HepG2 (cell line): ENCODE measurements around the gene CFAP61. TPM values are rescaled to one million over a fixed set of nuclear protein-coding genes. Genes with fewer than 3 reads are reported as not detected.
A peak's percentile ranks its signal among the peaks of the same experiment; 100 is the strongest.

ENCODE experiments used
- ATAC-seq: fragments of 200-7000 bp; cut with Tn5 transposase; 3 replicates; pipeline ENCODE4 v1.9.1; 2020; ENCODE audit warnings: mild to moderate bottlenecking, moderate library complexity
- BruUV-seq: library from RNA; stranded (reverse); fragments of 400-500 nt; replicated peaks from 2 replicates; lab custom pipeline; 2021; lab: Mats Ljungman, UMichigan
- CTCF ChIA-PET: fragments of 300-600 bp; formaldehyde crosslinking; extraction: SDS; loops from one replicate; lab custom pipeline; 2021; ENCODE audit warnings: low total read pairs, inconsistent platforms, low intra/inter-chr PET ratio; lab: Yijun Ruan, JAX
- POLR2A ChIA-PET: fragments of 350-600 bp; sonication (Branson Sonifier 250); formaldehyde crosslinking; loops from one replicate; lab custom pipeline; 2020; ENCODE audit warnings: antibody characterized with exemption, inconsistent platforms; lab: Yijun Ruan, JAX
- DNase-seq: peaks from one replicate; pipeline ENCODE4 v3.0.0-alpha.2; 2015; ENCODE audit warnings: low spot score
- FAIRE-seq: peaks from 3 replicates; lab custom pipeline; 2011; peaks lifted over from hg19 to GRCh38; lab: Jason Lieb, UNC
- H2AFZ ChIP-seq: one replicate; pipeline ENCODE4 v1.6.1; 2011; ENCODE audit warnings: low read length, inconsistent platforms
- H3K27ac ChIP-seq: fragments of 300-600 bp; 3 replicates; pipeline ENCODE4 v1.8.0; 2011; ENCODE audit warnings: mixed run types, mild to moderate bottlenecking, mixed read lengths, low read length, inconsistent platforms; ENCODE audit not compliant: insufficient read depth; ENCODE audit errors: extremely low read length
- H3K27me3 ChIP-seq, 2 experiments: fragments of 200-600 bp in 1 of 2; 2 replicates in 1 of 2; 3 replicates in 1 of 2; pipeline versions ENCODE4 v1.6.0 to v1.8.0; 2011; ENCODE audit warnings: low read length in 2 of 2, mild to moderate bottlenecking in 2 of 2, moderate library complexity in 2 of 2, inconsistent platforms in 1 of 2; ENCODE audit not compliant: insufficient read depth in 2 of 2, control insufficient read depth in 1 of 2
- H3K36me3 ChIP-seq, 2 experiments: fragments of 200-600 bp in 1 of 2; replicated peaks in 1 of 2; 2 replicates in 1 of 2; 3 replicates in 1 of 2; pipeline versions ENCODE4 v1.5.1 to v1.8.0; 2011; ENCODE audit warnings: low read length in 2 of 2, inconsistent platforms in 1 of 2; ENCODE audit not compliant: insufficient read depth in 2 of 2, control insufficient read depth in 1 of 2
- H3K4me1 ChIP-seq: 2 replicates; pipeline ENCODE4 v1.5.1; 2012; ENCODE audit warnings: low read length, inconsistent platforms; ENCODE audit not compliant: insufficient read depth
- H3K4me2 ChIP-seq: 2 replicates; pipeline ENCODE4 v1.6.0; 2011; ENCODE audit warnings: low read depth, low read length, inconsistent platforms
- H3K4me3 ChIP-seq, 3 experiments: fragments of 200-600 bp in 1 of 3; sonication (generic), shearing (Covaris generic) in 1 of 3; replicated peaks in 1 of 3; 2 replicates each; pipeline ENCODE4 v1.5.1; 2011 to 2016; ENCODE audit warnings: low read length in 3 of 3, inconsistent platforms in 2 of 3, low read depth in 2 of 3, mild to moderate bottlenecking in 2 of 3, control low read depth in 1 of 3, mixed read lengths in 1 of 3; ENCODE audit not compliant: insufficient read depth in 1 of 3
- H3K79me2 ChIP-seq: one replicate; pipeline ENCODE4 v1.6.1; 2011; ENCODE audit warnings: low read length, inconsistent platforms; ENCODE audit not compliant: insufficient read depth
- H3K9ac ChIP-seq: 2 replicates; pipeline ENCODE4 v1.6.0; 2011; ENCODE audit warnings: mild to moderate bottlenecking, low read depth, low read length, inconsistent platforms; ENCODE audit not compliant: insufficient read depth
- H3K9me3 ChIP-seq: 2 replicates; pipeline ENCODE4 v1.5.1; 2012; ENCODE audit warnings: mild to moderate bottlenecking, low read length
- H4K20me1 ChIP-seq: 2 replicates; pipeline ENCODE4 v1.6.0; 2011; ENCODE audit warnings: inconsistent platforms, mild to moderate bottlenecking, low read length, moderate library complexity; ENCODE audit not compliant: insufficient read depth
- AGO2 ChIP-seq: fragments of 200-400 bp; formaldehyde crosslinking; optimal IDR thresholded peaks from 2 replicates; pipeline ENCODE3; 2017; ENCODE audit warnings: mild to moderate bottlenecking, low read depth, low read length, moderate library complexity
- PREB ChIP-seq: sonication (generic); formaldehyde crosslinking; IDR thresholded peaks from 2 replicates; pipeline ENCODE4 v1.4.0; 2020; ENCODE audit warnings: missing genetic modification reagents
- SAFB2 ChIP-seq: sonication (generic); formaldehyde crosslinking; IDR thresholded peaks from 2 replicates; pipeline ENCODE4 v1.5.1; 2020; ENCODE audit warnings: missing genetic modification reagents, low read depth, mild to moderate bottlenecking, borderline replicate concordance
- TAF1 ChIP-seq: sonication (generic); formaldehyde crosslinking; IDR thresholded peaks from 2 replicates; pipeline ENCODE4 v1.4.0; 2020; ENCODE audit warnings: missing genetic modification reagents
- ZBTB3 ChIP-seq: sonication (generic); formaldehyde crosslinking; IDR thresholded peaks from 2 replicates; pipeline ENCODE4 v1.4.0; 2020; ENCODE audit warnings: low read depth, mild to moderate bottlenecking, moderate library complexity, missing genetic modification reagents, borderline replicate concordance
- ZBTB38 ChIP-seq: sonication (generic); formaldehyde crosslinking; IDR thresholded peaks from 2 replicates; pipeline ENCODE4 v1.5.1; 2020; ENCODE audit warnings: mild to moderate bottlenecking, missing genetic modification reagents
- ZBTB39 ChIP-seq: sonication (generic); formaldehyde crosslinking; IDR thresholded peaks from 2 replicates; pipeline ENCODE4 v1.5.0; 2020; ENCODE audit warnings: missing genetic modification reagents
- ZNF260 ChIP-seq: sonication (generic); formaldehyde crosslinking; IDR thresholded peaks from 2 replicates; pipeline ENCODE4 v1.4.0; 2020; ENCODE audit warnings: missing genetic modification reagents, low read depth, mild to moderate bottlenecking, borderline replicate concordance
- WGBS: methylation state at CpG from one replicate; pipeline ENCODE4 v1.1.6; 2017; ENCODE audit warnings: low lambda C conversion rate; 5-methylcytosine and 5-hydroxymethylcytosine counted together
- in situ Hi-C: cut with HindIII; loops from 2 replicates; pipeline ENCODE4 v1.10.0; 2017; ENCODE audit warnings: low pct_unique_long_range_greater_than_20kb; ENCODE audit not compliant: extremely low pct_ligation_motif_present
- intact Hi-C: fragments of 100-400 bp; cut with micrococcal nuclease; formaldehyde crosslinking; loops from one replicate; pipeline ENCODE4 v1.10.0; 2022; ENCODE audit not compliant: unreplicated experiment
- polyA plus RNA-seq, 8 experiments: library from polyadenylated mRNA; depleted of rRNA in 3 of 8; stranded (reverse) in 7 of 8; unstranded in 1 of 8; fragments of >200 nt; fragmentation: Illumina TruSeq in 4 of 8; extraction: Trizol in 4 of 8; gene quantifications; 2 replicates each; pipeline versions ENCODE4 v1.2.1 to v1.2.3, GENCODE V29; 2011 to 2016; ENCODE audit warnings: low read depth in 4 of 8, missing spikeins in 1 of 8, mixed read lengths in 1 of 8; ENCODE audit not compliant: insufficient read depth in 1 of 8
- total RNA-seq, 5 experiments: library from RNA; depleted of rRNA; stranded (reverse); fragments of >200 nt; fragmentation: Illumina TruSeq; extraction: Trizol; gene quantifications; 2 replicates each; pipeline ENCODE4 v1.2.3, GENCODE V29; 2016; ENCODE audit warnings: low read depth in 1 of 5
- TF ChIP-seq, protein P1 (sequence below): sonication (generic); formaldehyde crosslinking; IDR thresholded peaks from 2 replicates; pipeline ENCODE4 v1.4.0; 2020; ENCODE audit warnings: missing genetic modification reagents
- TF ChIP-seq, protein P2 (sequence below): sonication (generic); formaldehyde crosslinking; IDR thresholded peaks from 2 replicates; pipeline ENCODE4 v1.9.0; 2021; ENCODE audit warnings: missing genetic modification reagents, mild to moderate bottlenecking, borderline replicate concordance
- TF ChIP-seq, protein P3 (sequence below): sonication (generic); formaldehyde crosslinking; IDR thresholded peaks from 2 replicates; pipeline ENCODE4 v1.8.0; 2022; ENCODE audit warnings: low read depth, missing genetic modification reagents

The CFAP61 gene
- total and polyA plus RNA-seq, 2 of the 13 experiments (the other 11 are each of a cell fraction or from before 2014, with no cell fraction given) = 0.27 TPM; not detected in 1

- in situ Hi-C loops = no loop called here
- Histone ChIP-seq H2AFZ (no peak overlapping the region), H3K9me3 (peaks cover 7% of the 10 kb centered on the region), H3K79me2 (no peaks in the 10 kb centered on the region), H3K27ac (no peak overlapping the region), H3K9ac (no peak overlapping the region), H3K4me1 (no peaks in the 10 kb centered on the region), H3K4me3 (no peak overlapping the region), H3K27me3 (peaks cover 0 to 44% of the 10 kb centered on the region in 2 experiments; a peak in 2 of 5 replicates), H4K20me1 (no peaks in the 10 kb centered on the region), H3K4me2 (no peak overlapping the region), H3K36me3 (no peaks in the 10 kb centered on the region)
- no TSS peak for BruUV-seq
- WGBS = 21% methylated on average over 6 of the region's 6 CpGs
- no peak for FAIRE-seq
- intact Hi-C loops = no loop called here
- ATAC-seq = peak; percentile 66
- DNase-seq = no peak
- CTCF ChIA-PET = no interaction called here
- POLR2A ChIA-PET = no interaction called here
- TF ChIP-seq PREB (CRISPR knock-in tag) (no peak), ZNF260 (CRISPR knock-in tag) (no peak), SAFB2 (CRISPR knock-in tag) (no peak), ZBTB3 (CRISPR knock-in tag) (no peak), TAF1 (no peak), AGO2 (no peak), ZBTB39 (CRISPR knock-in tag) (no peak), ZBTB38 (CRISPR knock-in tag) (no peak)
- TF ChIP-seq, protein P1, sequence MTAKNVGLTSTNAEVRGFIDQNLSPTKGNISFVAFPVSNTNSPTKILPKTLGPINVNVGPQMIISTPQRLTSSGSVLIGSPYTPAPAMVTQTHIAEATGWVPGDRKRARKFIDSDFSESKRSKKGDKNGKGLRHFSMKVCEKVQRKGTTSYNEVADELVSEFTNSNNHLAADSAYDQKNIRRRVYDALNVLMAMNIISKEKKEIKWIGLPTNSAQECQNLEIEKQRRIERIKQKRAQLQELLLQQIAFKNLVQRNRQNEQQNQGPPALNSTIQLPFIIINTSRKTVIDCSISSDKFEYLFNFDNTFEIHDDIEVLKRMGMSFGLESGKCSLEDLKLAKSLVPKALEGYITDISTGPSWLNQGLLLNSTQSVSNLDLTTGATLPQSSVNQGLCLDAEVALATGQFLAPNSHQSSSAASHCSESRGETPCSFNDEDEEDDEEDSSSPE (CRISPR knock-in tag) = no peak
- TF ChIP-seq, protein P2, sequence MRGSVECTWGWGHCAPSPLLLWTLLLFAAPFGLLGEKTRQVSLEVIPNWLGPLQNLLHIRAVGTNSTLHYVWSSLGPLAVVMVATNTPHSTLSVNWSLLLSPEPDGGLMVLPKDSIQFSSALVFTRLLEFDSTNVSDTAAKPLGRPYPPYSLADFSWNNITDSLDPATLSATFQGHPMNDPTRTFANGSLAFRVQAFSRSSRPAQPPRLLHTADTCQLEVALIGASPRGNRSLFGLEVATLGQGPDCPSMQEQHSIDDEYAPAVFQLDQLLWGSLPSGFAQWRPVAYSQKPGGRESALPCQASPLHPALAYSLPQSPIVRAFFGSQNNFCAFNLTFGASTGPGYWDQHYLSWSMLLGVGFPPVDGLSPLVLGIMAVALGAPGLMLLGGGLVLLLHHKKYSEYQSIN (CRISPR knock-in tag) = no peak
- TF ChIP-seq, protein P3, sequence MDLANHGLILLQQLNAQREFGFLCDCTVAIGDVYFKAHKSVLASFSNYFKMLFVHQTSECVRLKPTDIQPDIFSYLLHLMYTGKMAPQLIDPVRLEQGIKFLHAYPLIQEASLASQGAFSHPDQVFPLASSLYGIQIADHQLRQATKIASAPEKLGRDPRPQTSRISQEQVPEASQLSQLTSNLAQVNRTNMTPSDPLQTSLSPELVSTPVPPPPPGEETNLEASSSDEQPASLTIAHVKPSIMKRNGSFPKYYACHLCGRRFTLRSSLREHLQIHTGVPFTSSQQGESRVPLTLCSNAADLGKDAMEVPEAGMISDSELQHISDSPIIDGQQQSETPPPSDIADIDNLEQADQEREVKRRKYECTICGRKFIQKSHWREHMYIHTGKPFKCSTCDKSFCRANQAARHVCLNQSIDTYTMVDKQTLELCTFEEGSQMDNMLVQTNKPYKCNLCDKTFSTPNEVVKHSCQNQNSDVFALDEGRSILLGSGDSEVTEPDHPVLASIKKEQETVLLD (CRISPR knock-in tag) = no peak
These were observed 281.5 kb downstream of the CFAP61 start for GRCh38 chr20:20333866-20334265.
